B cell (primary cell): ENCODE measurements around the gene EXTL1. TPM values are rescaled to one million over a fixed set of nuclear protein-coding genes. Genes with fewer than 3 reads are reported as not detected.

Experiments used
- ATAC-seq: fragments of 200-7000 bp; cut with Tn5 transposase; one replicate; pipeline ENCODE4 v1.10.0; 2021; ENCODE audit warnings: low read depth, mild to moderate bottlenecking, moderate number of reproducible peaks, moderate library complexity
- CTCF ChIA-PET: fragments of 350-600 bp; sonication (Branson Sonifier 250); formaldehyde crosslinking; loops from one replicate; lab custom pipeline; 2021; ENCODE audit warnings: antibody characterized with exemption, inconsistent platforms; lab: Charles Lee
- POLR2A ChIA-PET: fragments of 350-600 bp; sonication (Branson Sonifier 250); formaldehyde crosslinking; loops from one replicate; lab custom pipeline; 2021; ENCODE audit warnings: antibody characterized with exemption; lab: Charles Lee
- DNase-seq: peaks from one replicate; pipeline ENCODE4 v3.0.0; 2013
- H2AFZ ChIP-seq: 2 replicates; pipeline ENCODE4 v1.6.1; 2012; ENCODE audit warnings: mild to moderate bottlenecking, low read depth, low read length; ENCODE audit not compliant: insufficient read depth, poor library complexity, severe bottlenecking
- H3K27ac ChIP-seq, 2 donors: 1 replicate in 1 of 2; 2 replicates in 1 of 2; pipeline ENCODE4 v1.5.1; 2012 to 2013; ENCODE audit warnings: low read length in 2 of 2, mild to moderate bottlenecking in 2 of 2, moderate library complexity in 1 of 2
- H3K27me3 ChIP-seq, 4 experiments: fragments of 200-600 bp in 1 of 4; sonication (generic) in 1 of 4; replicated peaks in 1 of 4; 1 replicate in 2 of 4; 2 replicates in 2 of 4; pipeline versions ENCODE4 v1.6.1 to v1.7.0; 2013 to 2016; ENCODE audit warnings: low read length in 3 of 4, mild to moderate bottlenecking in 2 of 4, mixed read lengths in 1 of 4, moderate library complexity in 1 of 4; ENCODE audit not compliant: insufficient read depth in 4 of 4, control insufficient read depth in 3 of 4; ENCODE audit errors: control extremely low read depth in 1 of 4
- H3K36me3 ChIP-seq, 2 experiments: replicated peaks in 1 of 2; 1 replicate in 1 of 2; 2 replicates in 1 of 2; pipeline versions ENCODE4 v1.6.1 to v1.7.1; 2013; ENCODE audit warnings: low read length in 1 of 2; ENCODE audit not compliant: insufficient read depth in 2 of 2, control insufficient read depth in 1 of 2; ENCODE audit errors: control extremely low read depth in 1 of 2, extremely low read depth in 1 of 2
- H3K4me1 ChIP-seq, 2 donors: fragments of 200-600 bp in 1 of 2; sonication (generic) in 1 of 2; 1 replicate in 1 of 2; 2 replicates in 1 of 2; pipeline versions ENCODE4 v1.5.1 to v1.6.1; 2013 to 2017; ENCODE audit warnings: low read length in 2 of 2; ENCODE audit not compliant: control insufficient read depth in 2 of 2, insufficient read depth in 2 of 2
- H3K4me2 ChIP-seq: replicated peaks from 2 replicates; pipeline ENCODE3; 2012; ENCODE audit warnings: mild to moderate bottlenecking, low read depth, low read length; ENCODE audit not compliant: poor library complexity, severe bottlenecking
- H3K4me3 ChIP-seq, 5 experiments: fragments of 200-600 bp in 1 of 5; sonication (generic) in 1 of 5; 1 replicate in 3 of 5; 2 replicates in 2 of 5; pipeline versions ENCODE4 v1.5.1 to v1.7.0; 2011 to 2016; ENCODE audit warnings: low read length in 4 of 5, mild to moderate bottlenecking in 4 of 5, low read depth in 2 of 5, control low read depth in 1 of 5, moderate library complexity in 1 of 5; ENCODE audit not compliant: insufficient read depth in 1 of 5; ENCODE audit errors: control extremely low read depth in 1 of 5, extremely low read depth in 1 of 5
- H3K79me2 ChIP-seq: fragments of 200-600 bp; sonication (generic); one replicate; pipeline ENCODE4 v1.6.0; 2016; ENCODE audit warnings: low read length; ENCODE audit not compliant: control insufficient read depth, insufficient read depth
- H3K9ac ChIP-seq: fragments of 200-600 bp; sonication (generic); 2 replicates; pipeline ENCODE4 v1.6.1; 2017; ENCODE audit warnings: mild to moderate bottlenecking, low read length, moderate library complexity
- H3K9me3 ChIP-seq, 3 donors: one replicate each; pipeline versions ENCODE4 v1.6.1 to v1.7.1; 2013; ENCODE audit warnings: low read length in 2 of 3; ENCODE audit not compliant: control insufficient read depth in 2 of 3, insufficient read depth in 1 of 3; ENCODE audit errors: control extremely low read depth in 1 of 3
- H4K20me1 ChIP-seq: 2 replicates; pipeline ENCODE4 v1.6.0; 2012; ENCODE audit warnings: mild to moderate bottlenecking, low read length; ENCODE audit not compliant: insufficient read depth, control insufficient read depth, poor library complexity, severe bottlenecking
- H3K27ac Mint-ChIP-seq: one replicate; pipeline ENCODE4 v1.8.0; 2021; ENCODE audit warnings: mixed read lengths
- H3K27me3 Mint-ChIP-seq: one replicate; pipeline ENCODE4 v1.8.0; 2021; ENCODE audit warnings: mixed read lengths
- H3K4me1 Mint-ChIP-seq: one replicate; pipeline ENCODE4 v1.8.0; 2021; ENCODE audit warnings: mixed read lengths
- H3K4me3 Mint-ChIP-seq: one replicate; pipeline ENCODE4 v1.8.0; 2021; ENCODE audit warnings: mixed read lengths
- H3K9me3 Mint-ChIP-seq: one replicate; pipeline ENCODE4 v1.8.0; 2022; ENCODE audit warnings: mixed read lengths; ENCODE audit not compliant: insufficient read depth
- EZH2 ChIP-seq: IDR thresholded peaks from 2 replicates; pipeline ENCODE4 v1.6.1; 2012; ENCODE audit warnings: borderline replicate concordance, low read depth, mild to moderate bottlenecking, moderate library complexity, low read length; ENCODE audit not compliant: insufficient read depth, poor library complexity, severe bottlenecking
- WGBS: methylation state at CpG from one replicate; pipeline ENCODE4 v1.1.5; 2013; ENCODE audit warnings: missing lambda C conversion rate; ENCODE audit not compliant: insufficient coverage; 5-methylcytosine and 5-hydroxymethylcytosine counted together
- intact Hi-C: fragments of 100-400 bp; cut with micrococcal nuclease; formaldehyde crosslinking; loops from one replicate; pipeline ENCODE4 v1.10.0; 2022
- polyA plus RNA-seq: library from polyadenylated mRNA; depleted of rRNA; stranded (reverse); fragments of >200 nt; gene quantifications from 2 replicates; pipeline ENCODE4 v1.2.3, GENCODE V29; 2012
- total RNA-seq, 2 donors: library from RNA; stranded (reverse); fragments of 120-200 nt in 1 of 2; gene quantifications; 1 replicate in 1 of 2; 2 replicates in 1 of 2; pipeline versions ENCODE4 v1.2.3 to v1.2.4, GENCODE V29; 2013 to 2022
- TF ChIP-seq, protein P1 (sequence below): fragments of 200-600 bp; IDR thresholded peaks from one replicate; pipeline ENCODE4 v1.8.0; 2022; ENCODE audit warnings: antibody characterized with exemption, mild to moderate bottlenecking

Gene EXTL1
- total and polyA plus RNA-seq, 2 donors (not counting 1 experiment from before 2014, with no cell fraction given): 0.12 TPM; not detected in 1

DNA sequence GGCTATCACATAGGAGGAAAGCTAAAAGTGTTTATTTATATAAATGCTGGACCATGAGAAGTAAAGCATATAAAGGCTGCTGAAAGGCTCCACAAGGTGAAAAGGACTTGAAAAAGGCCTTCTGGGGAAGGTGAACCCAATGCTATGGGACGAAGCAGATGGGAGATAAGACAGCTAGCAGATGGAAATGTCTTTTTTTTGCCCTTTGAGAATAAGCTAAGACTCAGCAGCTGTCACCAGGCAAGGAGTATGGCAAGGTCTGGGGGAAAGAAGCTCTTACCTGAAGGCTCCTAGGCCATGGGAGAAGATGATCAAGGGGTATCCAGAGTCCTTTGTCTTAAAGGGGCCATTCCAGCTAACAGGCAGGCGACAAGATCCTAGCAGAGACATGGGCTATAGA, 33.6 kb upstream of the EXTL1 start:
- CTCF ChIA-PET: interaction anchor here (0.7 to 2.6 kb wide), 3 partner anchors 9 to 375 kb away, joined by 3 to 10 read pairs (median 8); partner anchors contain the start of gene PAFAH2
- no peak overlapping the region for H3K27ac Mint-ChIP-seq
- Histone ChIP-seq H3K4me2 (no peak overlapping the region), H3K4me1 (peaks cover 8 to 11% of the 10 kb centered on the region in 2 donors), H3K9me3 (no peaks in the 10 kb centered on the region), H3K79me2 (peaks cover 14% of the 10 kb centered on the region), H3K27me3 (no peaks in the 10 kb centered on the region), H3K36me3 (peaks cover 2 to 28% of the 10 kb centered on the region in 2 experiments), H3K27ac (no peak overlapping the region), H3K9ac (no peak overlapping the region), H3K4me3 (no peak overlapping the region), H4K20me1 (no peaks in the 10 kb centered on the region), H2AFZ (no peak overlapping the region)
- no peaks in the 10 kb centered on the region for H3K9me3 Mint-ChIP-seq
- H3K4me1 Mint-ChIP-seq: peaks cover 11% of the 10 kb centered on the region
- H3K4me3 Mint-ChIP-seq: no peak overlapping the region
- 100% methylated on average over 2 of the region's 2 CpGs for WGBS
- ATAC-seq: no peak
- TF ChIP-seq EZH2: no peak
- TF ChIP-seq, protein P1, sequence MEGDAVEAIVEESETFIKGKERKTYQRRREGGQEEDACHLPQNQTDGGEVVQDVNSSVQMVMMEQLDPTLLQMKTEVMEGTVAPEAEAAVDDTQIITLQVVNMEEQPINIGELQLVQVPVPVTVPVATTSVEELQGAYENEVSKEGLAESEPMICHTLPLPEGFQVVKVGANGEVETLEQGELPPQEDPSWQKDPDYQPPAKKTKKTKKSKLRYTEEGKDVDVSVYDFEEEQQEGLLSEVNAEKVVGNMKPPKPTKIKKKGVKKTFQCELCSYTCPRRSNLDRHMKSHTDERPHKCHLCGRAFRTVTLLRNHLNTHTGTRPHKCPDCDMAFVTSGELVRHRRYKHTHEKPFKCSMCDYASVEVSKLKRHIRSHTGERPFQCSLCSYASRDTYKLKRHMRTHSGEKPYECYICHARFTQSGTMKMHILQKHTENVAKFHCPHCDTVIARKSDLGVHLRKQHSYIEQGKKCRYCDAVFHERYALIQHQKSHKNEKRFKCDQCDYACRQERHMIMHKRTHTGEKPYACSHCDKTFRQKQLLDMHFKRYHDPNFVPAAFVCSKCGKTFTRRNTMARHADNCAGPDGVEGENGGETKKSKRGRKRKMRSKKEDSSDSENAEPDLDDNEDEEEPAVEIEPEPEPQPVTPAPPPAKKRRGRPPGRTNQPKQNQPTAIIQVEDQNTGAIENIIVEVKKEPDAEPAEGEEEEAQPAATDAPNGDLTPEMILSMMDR: no peak
- intact Hi-C loops: no loop called here
- no peak for DNase-seq
- POLR2A ChIA-PET: no interaction called here
- no peaks in the 10 kb centered on the region for H3K27me3 Mint-ChIP-seq

GRCh38 chr1:25989440-25990234, 31.9 kb upstream of the EXTL1 start:
- no peak for ATAC-seq
- no peak overlapping the region for H3K4me3 Mint-ChIP-seq
- H4K20me1 ChIP-seq: no peaks in the 10 kb centered on the region
- H3K9ac ChIP-seq: no peak overlapping the region
- H3K27me3 ChIP-seq: no peaks in the 10 kb centered on the region
- H3K4me3 ChIP-seq: no peak overlapping the region
- POLR2A ChIA-PET: no interaction called here
- TF ChIP-seq, protein P1: no peak
- no peak for TF ChIP-seq EZH2
- intact Hi-C loops: no loop called here
- H3K79me2 ChIP-seq: peaks cover 29% of the 10 kb centered on the region
- WGBS: 83% methylated on average over 6 of the region's 11 CpGs
- peaks cover 11% of the 10 kb centered on the region for H3K4me1 Mint-ChIP-seq
- no peaks in the 10 kb centered on the region for H3K9me3 ChIP-seq
- H3K9me3 Mint-ChIP-seq: no peaks in the 10 kb centered on the region
- no peak for DNase-seq
- no peak overlapping the region for H3K27ac ChIP-seq
- peaks cover 8 to 11% of the 10 kb centered on the region in 2 donors for H3K4me1 ChIP-seq
- no peak overlapping the region for H3K27ac Mint-ChIP-seq
- H3K4me2 ChIP-seq: no peak overlapping the region
- peaks cover 0 to 14% of the 10 kb centered on the region in 2 experiments for H3K36me3 ChIP-seq
- H3K27me3 Mint-ChIP-seq: no peaks in the 10 kb centered on the region
- no peak overlapping the region for H2AFZ ChIP-seq
- CTCF ChIA-PET: interaction anchor here (1.1 to 2.6 kb wide), 5 partner anchors 8 to 94 kb away, joined by 3 to 10 read pairs (median 4); partner anchors contain the start of gene PAFAH2
